Measurements from ENCODE around the gene LOXHD1. TPM values are rescaled to one million over a fixed set of nuclear protein-coding genes. Genes with fewer than 3 reads are reported as not detected.

LOXHD1 gene
- total RNA-seq, 1 experiment from 2014 or later, result not detected

GRCh38 chr18:46678785-46679399 is 21.9 kb upstream of the LOXHD1 start:
- Histone ChIP-seq H3K27me3 (ENCODE audit: control insufficient read depth, insufficient read depth, low read length) (no peaks in the 10 kb centered on the region), H3K27ac (ENCODE audit: low read length) (no peak overlapping the region), H3K4me3 (ENCODE audit: low read depth in 2 of 2, low read length in 2 of 2) (no peak overlapping the region), H3K36me3 (ENCODE audit: control insufficient read depth, insufficient read depth, low read length) (no peaks in the 10 kb centered on the region), H3K9me3 (ENCODE audit: control insufficient read depth, insufficient read depth, low read depth, low read length) (no peaks in the 10 kb centered on the region), H3K4me1 (ENCODE audit: control insufficient read depth, insufficient read depth, low read length) (peaks cover 10% of the 10 kb centered on the region)
- TF ChIP-seq POLR2AphosphoS5 (IDR thresholded peaks at IDR 0.05; ENCODE audit: low read depth, low read length) (no peak), SIN3A (IDR thresholded peaks at IDR 0.05; ENCODE audit: borderline replicate concordance, insufficient read depth, low read depth, low read length) (no peak), CTCF (IDR thresholded peaks at IDR 0.05) (no peak), TCF7L2 (IDR thresholded peaks at IDR 0.05; ENCODE audit: low read depth, low read length) (no peak)
- TF ChIP-seq, protein P1, sequence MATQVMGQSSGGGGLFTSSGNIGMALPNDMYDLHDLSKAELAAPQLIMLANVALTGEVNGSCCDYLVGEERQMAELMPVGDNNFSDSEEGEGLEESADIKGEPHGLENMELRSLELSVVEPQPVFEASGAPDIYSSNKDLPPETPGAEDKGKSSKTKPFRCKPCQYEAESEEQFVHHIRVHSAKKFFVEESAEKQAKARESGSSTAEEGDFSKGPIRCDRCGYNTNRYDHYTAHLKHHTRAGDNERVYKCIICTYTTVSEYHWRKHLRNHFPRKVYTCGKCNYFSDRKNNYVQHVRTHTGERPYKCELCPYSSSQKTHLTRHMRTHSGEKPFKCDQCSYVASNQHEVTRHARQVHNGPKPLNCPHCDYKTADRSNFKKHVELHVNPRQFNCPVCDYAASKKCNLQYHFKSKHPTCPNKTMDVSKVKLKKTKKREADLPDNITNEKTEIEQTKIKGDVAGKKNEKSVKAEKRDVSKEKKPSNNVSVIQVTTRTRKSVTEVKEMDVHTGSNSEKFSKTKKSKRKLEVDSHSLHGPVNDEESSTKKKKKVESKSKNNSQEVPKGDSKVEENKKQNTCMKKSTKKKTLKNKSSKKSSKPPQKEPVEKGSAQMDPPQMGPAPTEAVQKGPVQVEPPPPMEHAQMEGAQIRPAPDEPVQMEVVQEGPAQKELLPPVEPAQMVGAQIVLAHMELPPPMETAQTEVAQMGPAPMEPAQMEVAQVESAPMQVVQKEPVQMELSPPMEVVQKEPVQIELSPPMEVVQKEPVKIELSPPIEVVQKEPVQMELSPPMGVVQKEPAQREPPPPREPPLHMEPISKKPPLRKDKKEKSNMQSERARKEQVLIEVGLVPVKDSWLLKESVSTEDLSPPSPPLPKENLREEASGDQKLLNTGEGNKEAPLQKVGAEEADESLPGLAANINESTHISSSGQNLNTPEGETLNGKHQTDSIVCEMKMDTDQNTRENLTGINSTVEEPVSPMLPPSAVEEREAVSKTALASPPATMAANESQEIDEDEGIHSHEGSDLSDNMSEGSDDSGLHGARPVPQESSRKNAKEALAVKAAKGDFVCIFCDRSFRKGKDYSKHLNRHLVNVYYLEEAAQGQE (IDR thresholded peaks at IDR 0.05; ENCODE audit: insufficient read depth in 1 of 2, low read depth in 2 of 2, low read length in 1 of 2), result no peak
- ChIA-PET POLR2A (no interaction called here), CTCF (interaction anchor here (1.0 kb wide), 1 partner anchor 21 kb away, joined by 3 read pairs; no protein-coding TSS in a partner anchor)
- in situ Hi-C loops (cut with HindIII; ENCODE audit: low pct_unique_long_range_greater_than_20kb, low sequenced_read_pairs) (no loop called here), intact Hi-C loops (cut with micrococcal nuclease; ENCODE audit: unreplicated experiment) (no loop called here)
- DNase-seq (ENCODE audit: low read depth, low spot score) (no peak), ATAC-seq (no peak)
- no TSS peak for BruUV-seq (replicated peaks)

- no peaks in the 10 kb centered on the region for H3K9me3 ChIP-seq (ENCODE audit: control insufficient read depth, insufficient read depth, low read depth, low read length)
- in situ Hi-C loops (cut with HindIII; ENCODE audit: low pct_unique_long_range_greater_than_20kb, low sequenced_read_pairs) (no loop called here), intact Hi-C loops (cut with micrococcal nuclease; ENCODE audit: unreplicated experiment) (no loop called here)
- no peaks in the 10 kb centered on the region for H3K36me3 ChIP-seq (ENCODE audit: control insufficient read depth, insufficient read depth, low read length)
- ChIA-PET POLR2A (no interaction called here), CTCF (no interaction called here)
- no peak for DNase-seq (ENCODE audit: low read depth, low spot score)
- H3K4me1 ChIP-seq (ENCODE audit: control insufficient read depth, insufficient read depth, low read length), result peaks cover 10% of the 10 kb centered on the region
- no peaks in the 10 kb centered on the region for H3K27me3 ChIP-seq (ENCODE audit: control insufficient read depth, insufficient read depth, low read length)
- no peak for TF ChIP-seq SIN3A (IDR thresholded peaks at IDR 0.05; ENCODE audit: borderline replicate concordance, insufficient read depth, low read depth, low read length)
- H3K4me3 ChIP-seq (ENCODE audit: low read depth in 2 of 2, low read length in 2 of 2), result no peak overlapping the region
- H3K27ac ChIP-seq (ENCODE audit: low read length), result no peak overlapping the region
- BruUV-seq (replicated peaks), result no TSS peak
- ATAC-seq, result no peak
These were observed 21.0 kb upstream of the LOXHD1 start for GRCh38 chr18:46678041-46678440.

DNA sequence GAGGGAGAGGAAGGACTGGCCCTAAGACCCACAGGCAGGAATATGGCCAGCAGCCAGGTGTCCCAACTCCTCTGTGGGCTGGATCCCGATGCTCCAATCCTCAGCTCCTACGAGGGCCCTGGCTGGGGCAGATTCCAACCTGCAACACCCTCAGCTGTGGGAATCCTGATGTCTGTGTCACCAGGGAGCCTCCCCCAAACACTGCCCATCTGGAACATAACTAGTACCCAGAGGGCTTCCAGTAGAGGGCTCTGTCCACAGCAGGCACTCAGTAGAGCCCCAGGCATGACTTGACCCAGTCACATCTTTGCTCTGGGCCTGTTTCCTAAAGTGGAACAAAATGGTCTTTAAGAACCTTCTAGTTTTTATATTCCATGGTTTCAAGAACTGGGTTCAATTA is 20.6 kb upstream of the LOXHD1 start:
- no peaks in the 10 kb centered on the region for H3K27me3 ChIP-seq (ENCODE audit: control insufficient read depth, insufficient read depth, low read length)
- in situ Hi-C loops (cut with HindIII; ENCODE audit: low pct_unique_long_range_greater_than_20kb, low sequenced_read_pairs) (no loop called here), intact Hi-C loops (cut with micrococcal nuclease; ENCODE audit: unreplicated experiment) (no loop called here)
- DNase-seq (ENCODE audit: low read depth, low spot score) (no peak), ATAC-seq (no peak)
- H3K36me3 ChIP-seq (ENCODE audit: control insufficient read depth, insufficient read depth, low read length), result no peaks in the 10 kb centered on the region
- TF ChIP-seq, protein P1 (IDR thresholded peaks at IDR 0.05; ENCODE audit: insufficient read depth in 1 of 2, low read depth in 2 of 2, low read length in 1 of 2), result no peak
- TF ChIP-seq CTCF (IDR thresholded peaks at IDR 0.05) (no peak), SIN3A (IDR thresholded peaks at IDR 0.05; ENCODE audit: borderline replicate concordance, insufficient read depth, low read depth, low read length) (no peak), POLR2AphosphoS5 (IDR thresholded peaks at IDR 0.05; ENCODE audit: low read depth, low read length) (no peak), TCF7L2 (IDR thresholded peaks at IDR 0.05; ENCODE audit: low read depth, low read length) (no peak)
- ChIA-PET CTCF (interaction anchor here (0.6 kb wide), 1 partner anchor 71 kb away, joined by 8 read pairs; no protein-coding TSS in a partner anchor), POLR2A (no interaction called here)
- no peaks in the 10 kb centered on the region for H3K9me3 ChIP-seq (ENCODE audit: control insufficient read depth, insufficient read depth, low read depth, low read length)
- H3K4me1 ChIP-seq (ENCODE audit: control insufficient read depth, insufficient read depth, low read length), result peaks cover 10% of the 10 kb centered on the region
- H3K4me3 ChIP-seq (ENCODE audit: low read depth in 2 of 2, low read length in 2 of 2), result no peak overlapping the region
- BruUV-seq (replicated peaks), result no TSS peak
- H3K27ac ChIP-seq (ENCODE audit: low read length), result peak overlapping the region; percentile 59; the same call in 1 of the 2 replicates

Measured in Panc1 (cell line).